SH-SY5Y (cell line): ENCODE data around the gene RAP1GAP2.

Source experiments
- GATA2 ChIP-seq: IDR thresholded peaks from 2 replicates; pipeline ENCODE4 v1.6.1; 2011; ENCODE audit warnings: mild to moderate bottlenecking, low read depth, low read length
- GATA3 ChIP-seq: IDR thresholded peaks from 2 replicates; pipeline ENCODE4 v1.6.1; 2011; ENCODE audit warnings: low read depth, mild to moderate bottlenecking, low read length, moderate library complexity

- TF ChIP-seq GATA3 (no peak), GATA2 (no peak)
These were observed 18.5 kb downstream of the RAP1GAP2 start for GRCh38 chr17:2814481-2815341.
